ENCODE data around the gene NALF2.

The NALF2 gene

DNA sequence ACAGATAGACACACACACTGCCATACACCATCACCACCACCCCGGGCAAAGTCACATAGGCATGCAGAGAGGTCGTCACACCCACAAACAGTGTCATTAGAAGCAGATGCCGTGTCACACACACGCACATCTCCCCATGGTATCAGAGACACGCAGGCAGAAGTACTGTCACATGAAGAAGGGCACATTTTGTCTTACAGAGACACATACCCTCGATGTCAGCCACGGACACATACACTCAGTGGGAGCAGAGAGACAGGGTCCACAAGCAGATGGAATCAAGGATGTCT, 3.3 kb downstream of the NALF2 start:
- TF ChIP-seq, protein P1, sequence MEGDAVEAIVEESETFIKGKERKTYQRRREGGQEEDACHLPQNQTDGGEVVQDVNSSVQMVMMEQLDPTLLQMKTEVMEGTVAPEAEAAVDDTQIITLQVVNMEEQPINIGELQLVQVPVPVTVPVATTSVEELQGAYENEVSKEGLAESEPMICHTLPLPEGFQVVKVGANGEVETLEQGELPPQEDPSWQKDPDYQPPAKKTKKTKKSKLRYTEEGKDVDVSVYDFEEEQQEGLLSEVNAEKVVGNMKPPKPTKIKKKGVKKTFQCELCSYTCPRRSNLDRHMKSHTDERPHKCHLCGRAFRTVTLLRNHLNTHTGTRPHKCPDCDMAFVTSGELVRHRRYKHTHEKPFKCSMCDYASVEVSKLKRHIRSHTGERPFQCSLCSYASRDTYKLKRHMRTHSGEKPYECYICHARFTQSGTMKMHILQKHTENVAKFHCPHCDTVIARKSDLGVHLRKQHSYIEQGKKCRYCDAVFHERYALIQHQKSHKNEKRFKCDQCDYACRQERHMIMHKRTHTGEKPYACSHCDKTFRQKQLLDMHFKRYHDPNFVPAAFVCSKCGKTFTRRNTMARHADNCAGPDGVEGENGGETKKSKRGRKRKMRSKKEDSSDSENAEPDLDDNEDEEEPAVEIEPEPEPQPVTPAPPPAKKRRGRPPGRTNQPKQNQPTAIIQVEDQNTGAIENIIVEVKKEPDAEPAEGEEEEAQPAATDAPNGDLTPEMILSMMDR (conservative IDR thresholded peaks at IDR 0.05; ENCODE audit: low read depth, low read length), result no peak
- DNase-seq (ENCODE audit: low read depth), result no peak
- no peak overlapping the region for H3K4me3 ChIP-seq (ENCODE audit: low read length)

DNA sequence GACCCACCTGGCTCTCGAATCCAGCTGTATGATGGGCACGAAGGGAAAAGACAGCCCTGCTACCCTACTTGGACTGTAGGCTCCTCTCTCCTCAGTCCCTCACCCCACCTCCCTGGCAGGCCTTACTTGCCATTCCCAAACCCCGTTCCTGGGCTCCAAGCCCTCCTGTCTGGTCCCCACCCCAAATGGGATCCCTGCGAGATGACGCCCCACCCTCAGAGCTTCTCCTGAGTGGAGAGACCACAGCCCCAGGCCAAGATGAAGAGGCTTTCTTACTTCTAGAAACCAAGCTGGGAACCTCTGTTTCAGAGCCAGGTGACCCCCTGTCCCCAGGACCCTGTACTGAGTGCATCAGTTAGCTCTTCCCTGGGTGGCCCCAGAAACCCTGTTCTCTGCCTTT, 4.5 kb downstream of the NALF2 start:
- TF ChIP-seq, protein P1 (conservative IDR thresholded peaks at IDR 0.05; ENCODE audit: low read depth, low read length), result no peak
- DNase-seq (ENCODE audit: low read depth), result no peak
- H3K4me3 ChIP-seq (ENCODE audit: low read length), result no peak overlapping the region

DNA sequence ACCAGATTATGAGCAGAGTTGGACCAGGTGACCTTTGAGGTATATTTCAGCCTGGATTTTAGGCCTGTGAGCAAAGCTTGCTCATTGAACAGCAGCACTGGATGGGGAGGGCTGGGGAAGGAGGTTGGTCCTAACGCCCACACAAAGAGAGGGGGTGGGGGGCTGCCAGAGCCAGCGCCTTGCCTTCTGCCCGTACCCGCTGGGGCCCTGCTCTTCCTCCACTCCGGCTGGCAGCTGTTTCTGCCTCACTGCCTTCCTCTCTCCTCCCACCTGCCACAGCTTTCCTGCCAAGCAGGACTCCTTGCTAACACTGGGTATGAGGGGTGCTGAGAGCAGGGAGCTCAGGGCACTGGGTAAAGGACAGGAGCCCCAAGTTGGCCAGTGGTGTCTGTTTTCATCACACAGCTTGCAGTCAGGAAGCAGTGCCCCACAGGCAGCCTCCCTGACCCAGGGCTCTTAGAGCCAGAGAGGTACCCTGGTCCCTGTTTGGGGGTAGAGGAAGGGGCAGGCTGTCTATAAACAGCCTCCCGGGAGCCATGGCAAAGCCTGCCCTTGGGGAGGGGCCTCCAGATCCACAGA, 6.1 kb downstream of the NALF2 start:
- H3K4me3 ChIP-seq (ENCODE audit: low read length), result no peak overlapping the region
- DNase-seq (ENCODE audit: low read depth), result no peak
- TF ChIP-seq, protein P1 (conservative IDR thresholded peaks at IDR 0.05; ENCODE audit: low read depth, low read length), result no peak

DNA sequence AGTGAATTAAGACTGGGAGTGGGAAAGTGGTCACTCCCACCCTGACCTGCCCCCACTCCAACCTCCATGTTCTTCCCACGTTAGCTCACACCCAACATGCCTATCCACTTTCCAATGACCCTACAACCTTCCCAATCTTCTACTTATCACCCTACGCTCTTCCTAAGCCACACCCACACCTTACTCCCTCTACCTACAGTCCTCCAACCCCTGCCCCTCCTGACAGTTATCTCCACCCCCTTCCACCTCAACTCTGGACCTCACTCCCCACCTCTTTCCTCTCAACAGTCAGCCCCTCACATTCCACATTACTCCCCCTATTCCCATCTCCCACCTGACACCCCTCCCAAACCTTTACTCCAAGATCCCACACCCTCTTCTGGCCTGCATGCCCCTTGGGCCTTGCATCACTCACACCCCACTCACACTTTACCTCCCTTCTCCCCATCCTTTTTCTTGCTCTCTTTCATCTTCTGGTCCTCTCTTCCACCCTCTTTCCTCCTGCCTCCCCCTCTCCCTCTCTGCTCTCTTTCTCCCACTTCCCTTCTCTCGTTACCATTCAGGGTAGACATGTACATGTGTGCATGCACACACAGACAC, 6.9 kb downstream of the NALF2 start:
- TF ChIP-seq, protein P1 (conservative IDR thresholded peaks at IDR 0.05; ENCODE audit: low read depth, low read length), result no peak
- H3K4me3 ChIP-seq (ENCODE audit: low read length), result no peak overlapping the region
- no peak for DNase-seq (ENCODE audit: low read depth)

DNA sequence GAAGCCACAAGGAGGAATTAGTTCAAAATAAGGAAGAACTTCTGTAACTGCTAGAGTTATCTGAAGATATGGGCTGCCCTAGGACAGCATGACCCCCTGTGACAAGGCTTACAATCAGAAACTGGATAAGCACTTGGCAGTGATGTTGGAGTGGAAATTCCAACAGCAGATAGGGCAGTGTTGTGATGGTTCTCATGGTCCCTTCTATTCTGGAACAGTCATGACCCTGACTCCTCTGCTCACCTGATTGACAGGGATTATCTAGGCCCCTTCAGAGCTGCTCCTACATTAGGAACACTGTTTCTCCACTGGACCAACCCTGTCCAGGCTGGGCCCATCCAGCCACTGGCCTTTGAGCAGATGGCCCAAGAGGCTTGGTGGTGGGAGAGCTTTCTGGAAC, 17.9 kb downstream of the NALF2 start:
- DNase-seq (ENCODE audit: low read depth), result no peak
- TF ChIP-seq, protein P1 (conservative IDR thresholded peaks at IDR 0.05; ENCODE audit: low read depth, low read length), result no peak
- H3K4me3 ChIP-seq (ENCODE audit: low read length), result no peak overlapping the region

DNA sequence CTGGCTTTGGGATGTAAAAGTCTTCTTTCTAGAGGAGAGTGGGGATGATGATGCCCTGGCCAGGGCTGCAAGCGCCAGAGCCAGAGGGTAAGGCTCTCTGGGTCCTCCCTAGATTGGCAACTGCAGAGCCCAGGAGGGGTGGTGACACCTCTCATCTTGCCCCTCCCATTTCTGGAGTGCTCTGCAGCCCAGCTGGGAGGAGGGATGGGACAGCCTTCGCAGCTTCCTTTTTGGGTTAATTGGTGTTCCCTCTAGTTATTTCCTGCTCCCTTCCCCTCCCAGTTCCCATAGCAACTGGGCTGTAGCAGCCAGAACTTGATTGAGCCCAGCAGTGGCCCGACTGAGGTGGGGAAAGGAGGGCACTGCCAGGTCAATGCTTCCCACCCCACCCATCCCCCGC, 19.2 kb downstream of the NALF2 start:
- H3K4me3 ChIP-seq (ENCODE audit: low read length), result no peak overlapping the region
- DNase-seq (ENCODE audit: low read depth), result no peak
- TF ChIP-seq, protein P1 (conservative IDR thresholded peaks at IDR 0.05; ENCODE audit: low read depth, low read length), result no peak

DNA sequence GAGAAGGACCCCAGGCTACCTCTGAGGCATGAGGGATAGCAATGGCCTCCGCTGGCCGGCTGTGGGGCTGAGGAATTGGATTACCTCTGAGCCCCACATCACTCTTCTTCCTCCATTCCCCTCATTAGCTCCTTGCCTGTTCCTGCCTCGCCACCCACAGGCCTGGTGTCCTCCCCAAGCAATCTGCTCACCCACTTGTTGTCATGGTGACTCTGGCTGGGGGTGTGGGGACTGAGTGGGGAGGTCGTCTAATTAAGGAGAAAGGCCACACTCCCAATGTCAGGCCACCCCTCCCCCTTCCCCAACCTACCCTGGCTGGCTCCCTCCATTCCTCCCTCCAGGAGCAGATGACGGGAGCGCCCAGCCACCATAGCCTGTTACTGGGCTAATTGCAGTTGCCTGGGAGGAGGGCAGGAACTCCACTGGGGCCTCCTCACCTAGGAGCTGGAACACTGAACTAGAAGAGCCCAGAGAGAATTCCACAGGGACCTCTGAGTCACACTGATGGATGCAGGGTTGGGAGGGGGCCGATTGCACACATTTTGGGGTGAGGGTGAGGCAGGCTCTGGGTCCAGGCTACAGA, 20.7 kb downstream of the NALF2 start:
- H3K4me3 ChIP-seq (ENCODE audit: low read length), result no peak overlapping the region
- DNase-seq (ENCODE audit: low read depth), result no peak
- TF ChIP-seq, protein P1 (conservative IDR thresholded peaks at IDR 0.05; ENCODE audit: low read depth, low read length), result no peak

Measured in retinal pigment epithelial cell (primary cell).